ENCODE measurements around the gene TMBIM6. TPM values are rescaled to one million over a fixed set of nuclear protein-coding genes. Genes with fewer than 3 reads are reported as not detected.
"Not testable (repeated sequence)": the region's sequence is repeated elsewhere in the genome, so short reads cannot be mapped to it uniquely, and the experiment has no call there.

Gene TMBIM6
- polyA plus RNA-seq, 1 of the 3 experiments (the other 2 are of a cell fraction), result 290 TPM

GRCh38 chr12:49707812-49708147 lies 33.6 kb upstream of the TMBIM6 start (continued):
- TF ChIP-seq, protein P1, sequence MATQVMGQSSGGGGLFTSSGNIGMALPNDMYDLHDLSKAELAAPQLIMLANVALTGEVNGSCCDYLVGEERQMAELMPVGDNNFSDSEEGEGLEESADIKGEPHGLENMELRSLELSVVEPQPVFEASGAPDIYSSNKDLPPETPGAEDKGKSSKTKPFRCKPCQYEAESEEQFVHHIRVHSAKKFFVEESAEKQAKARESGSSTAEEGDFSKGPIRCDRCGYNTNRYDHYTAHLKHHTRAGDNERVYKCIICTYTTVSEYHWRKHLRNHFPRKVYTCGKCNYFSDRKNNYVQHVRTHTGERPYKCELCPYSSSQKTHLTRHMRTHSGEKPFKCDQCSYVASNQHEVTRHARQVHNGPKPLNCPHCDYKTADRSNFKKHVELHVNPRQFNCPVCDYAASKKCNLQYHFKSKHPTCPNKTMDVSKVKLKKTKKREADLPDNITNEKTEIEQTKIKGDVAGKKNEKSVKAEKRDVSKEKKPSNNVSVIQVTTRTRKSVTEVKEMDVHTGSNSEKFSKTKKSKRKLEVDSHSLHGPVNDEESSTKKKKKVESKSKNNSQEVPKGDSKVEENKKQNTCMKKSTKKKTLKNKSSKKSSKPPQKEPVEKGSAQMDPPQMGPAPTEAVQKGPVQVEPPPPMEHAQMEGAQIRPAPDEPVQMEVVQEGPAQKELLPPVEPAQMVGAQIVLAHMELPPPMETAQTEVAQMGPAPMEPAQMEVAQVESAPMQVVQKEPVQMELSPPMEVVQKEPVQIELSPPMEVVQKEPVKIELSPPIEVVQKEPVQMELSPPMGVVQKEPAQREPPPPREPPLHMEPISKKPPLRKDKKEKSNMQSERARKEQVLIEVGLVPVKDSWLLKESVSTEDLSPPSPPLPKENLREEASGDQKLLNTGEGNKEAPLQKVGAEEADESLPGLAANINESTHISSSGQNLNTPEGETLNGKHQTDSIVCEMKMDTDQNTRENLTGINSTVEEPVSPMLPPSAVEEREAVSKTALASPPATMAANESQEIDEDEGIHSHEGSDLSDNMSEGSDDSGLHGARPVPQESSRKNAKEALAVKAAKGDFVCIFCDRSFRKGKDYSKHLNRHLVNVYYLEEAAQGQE (IDR thresholded peaks at IDR 0.05; ENCODE audit: low read depth, low read length), result no peak
- TF ChIP-seq FOXJ3 (CRISPR knock-in tag; IDR thresholded peaks at IDR 0.05) (no peak), NRF1 (IDR thresholded peaks at IDR 0.05; ENCODE audit: low read depth, low read length) (no peak), NFIC (IDR thresholded peaks at IDR 0.05; ENCODE audit: borderline replicate concordance) (no peak), TEAD4 (IDR thresholded peaks at IDR 0.05; ENCODE audit: borderline replicate concordance, insufficient read depth) (no peak), USF1 (IDR thresholded peaks at IDR 0.05; ENCODE audit: borderline replicate concordance, low read depth) (no peak)

- no peaks in the 10 kb centered on the region for H3K36me3 ChIP-seq (replicated peaks in 1 of 2; ENCODE audit: control insufficient read depth in 1 of 2, insufficient read depth in 2 of 2, low read length in 1 of 2)
- H3K9ac ChIP-seq, result no peak overlapping the region
- no peaks in the 10 kb centered on the region; the same call in 1 of the 2 replicates for H4K20me1 ChIP-seq (ENCODE audit: insufficient read depth)
- DNase-seq, result no peak
- peaks cover 31% of the 10 kb centered on the region for H3K79me2 ChIP-seq (ENCODE audit: insufficient read depth)
- no peaks in the 10 kb centered on the region for H3K9me3 ChIP-seq
- H3K4me1 ChIP-seq (ENCODE audit: control insufficient read depth in 1 of 2, insufficient read depth in 2 of 2, low read depth in 1 of 2, low read length in 1 of 2), result peaks cover 12 to 16% of the 10 kb centered on the region in 2 experiments; a peak in 2 of 4 replicates
- no peak overlapping the region for H3K4me2 ChIP-seq
- TF ChIP-seq GABPA (IDR thresholded peaks at IDR 0.05; ENCODE audit: low read depth) (no peak), RFX5 (IDR thresholded peaks at IDR 0.05; ENCODE audit: low read length) (no peak), CHD2 (IDR thresholded peaks at IDR 0.05; ENCODE audit: low read length, partially characterized antibody) (no peak), MXI1 (IDR thresholded peaks at IDR 0.05; ENCODE audit: low read depth, low read length) (no peak), MEF2A (IDR thresholded peaks at IDR 0.05; ENCODE audit: borderline replicate concordance, low read depth) (no peak), YY1 (IDR thresholded peaks at IDR 0.05; ENCODE audit: low read depth) (no peak), SMC3 (IDR thresholded peaks at IDR 0.05; ENCODE audit: low read depth, low read length) (no peak)
- TF ChIP-seq, protein P2, sequence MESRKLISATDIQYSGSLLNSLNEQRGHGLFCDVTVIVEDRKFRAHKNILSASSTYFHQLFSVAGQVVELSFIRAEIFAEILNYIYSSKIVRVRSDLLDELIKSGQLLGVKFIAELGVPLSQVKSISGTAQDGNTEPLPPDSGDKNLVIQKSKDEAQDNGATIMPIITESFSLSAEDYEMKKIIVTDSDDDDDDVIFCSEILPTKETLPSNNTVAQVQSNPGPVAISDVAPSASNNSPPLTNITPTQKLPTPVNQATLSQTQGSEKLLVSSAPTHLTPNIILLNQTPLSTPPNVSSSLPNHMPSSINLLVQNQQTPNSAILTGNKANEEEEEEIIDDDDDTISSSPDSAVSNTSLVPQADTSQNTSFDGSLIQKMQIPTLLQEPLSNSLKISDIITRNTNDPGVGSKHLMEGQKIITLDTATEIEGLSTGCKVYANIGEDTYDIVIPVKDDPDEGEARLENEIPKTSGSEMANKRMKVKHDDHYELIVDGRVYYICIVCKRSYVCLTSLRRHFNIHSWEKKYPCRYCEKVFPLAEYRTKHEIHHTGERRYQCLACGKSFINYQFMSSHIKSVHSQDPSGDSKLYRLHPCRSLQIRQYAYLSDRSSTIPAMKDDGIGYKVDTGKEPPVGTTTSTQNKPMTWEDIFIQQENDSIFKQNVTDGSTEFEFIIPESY (IDR thresholded peaks at IDR 0.05; ENCODE audit: borderline replicate concordance, low read depth), result no peak
- no peak overlapping the region for H2AFZ ChIP-seq (ENCODE audit: low read depth)
- H3K9me2 ChIP-seq, result no peaks in the 10 kb centered on the region
- ChIA-PET POLR2A (interaction anchor here (0.7 to 1.2 kb wide), 3 partner anchors 33 to 73 kb away, joined by 3 read pairs; partner anchors contain the start of gene TMBIM6), CTCF (interaction anchor here (0.8 to 22.7 kb wide), 10 partner anchors 8 to 194 kb away, joined by 3 to 590 read pairs (median 6); partner anchors contain the start of gene TMBIM6)
- WGBS (ENCODE audit: low lambda C conversion rate), result 81% methylated on average over 3 of the region's 3 CpGs
- peaks cover 18% of the 10 kb centered on the region for H3F3A ChIP-seq (replicated peaks; ENCODE audit: insufficient read depth)
- no peak overlapping the region for H3K4me3 ChIP-seq (ENCODE audit: low read depth in 2 of 2, low read length in 1 of 2)
- H3K27me3 ChIP-seq (ENCODE audit: insufficient read depth), result no peaks in the 10 kb centered on the region
- H3K27ac ChIP-seq (ENCODE audit: low read depth in 2 of 2, low read length in 1 of 2), result no peak overlapping the region
Measured at GRCh38 chr12:49708851-49709250, 32.5 kb upstream of the TMBIM6 start.

DNA sequence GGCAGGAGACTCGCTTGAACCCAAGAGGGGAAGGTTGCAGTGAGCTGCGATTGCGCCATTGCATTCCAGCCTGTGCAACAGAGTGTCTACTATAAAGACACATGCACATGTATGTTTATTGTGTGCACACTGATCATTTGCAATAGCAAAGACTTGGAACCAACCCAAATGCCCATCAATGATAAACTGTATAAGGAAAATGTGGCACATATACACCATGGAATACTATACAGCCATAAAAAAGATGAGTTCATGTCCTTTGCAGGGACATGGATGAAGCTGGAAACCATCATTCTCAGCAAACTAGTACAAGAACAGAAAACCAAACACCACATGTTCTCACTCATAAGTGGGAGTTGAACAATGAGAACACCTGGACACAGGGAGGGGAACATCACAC lies 27.4 kb upstream of the TMBIM6 start:
- H3K9ac ChIP-seq; H3K9me2 ChIP-seq; H4K20me1 ChIP-seq (ENCODE audit: insufficient read depth); H3K36me3 ChIP-seq (replicated peaks in 1 of 2; ENCODE audit: control insufficient read depth in 1 of 2, insufficient read depth in 2 of 2, low read length in 1 of 2); H3K4me1 ChIP-seq (ENCODE audit: control insufficient read depth in 1 of 2, insufficient read depth in 2 of 2, low read depth in 1 of 2, low read length in 1 of 2); H3K79me2 ChIP-seq (ENCODE audit: insufficient read depth); DNase-seq; H3K4me3 ChIP-seq (ENCODE audit: low read depth in 2 of 2, low read length in 1 of 2); H3K4me2 ChIP-seq; POLR2A ChIA-PET; H3K9me3 ChIP-seq; H2AFZ ChIP-seq (ENCODE audit: low read depth); H3K27me3 ChIP-seq (ENCODE audit: insufficient read depth); H3K27ac ChIP-seq (ENCODE audit: low read depth in 2 of 2, low read length in 1 of 2); H3F3A ChIP-seq (replicated peaks; ENCODE audit: insufficient read depth): not testable (repeated sequence)
- 77% methylated on average over 3 of the region's 3 CpGs for WGBS (ENCODE audit: low lambda C conversion rate)
- CTCF ChIA-PET, result interaction anchor here (1.2 to 22.7 kb wide), 3 partner anchors 27 to 125 kb away, joined by 3 to 590 read pairs (median 8); partner anchors contain the start of gene TMBIM6

Measured in SK-N-SH (cell line).